ENCODE data around the gene ARID1B.

The ARID1B gene

DNA sequence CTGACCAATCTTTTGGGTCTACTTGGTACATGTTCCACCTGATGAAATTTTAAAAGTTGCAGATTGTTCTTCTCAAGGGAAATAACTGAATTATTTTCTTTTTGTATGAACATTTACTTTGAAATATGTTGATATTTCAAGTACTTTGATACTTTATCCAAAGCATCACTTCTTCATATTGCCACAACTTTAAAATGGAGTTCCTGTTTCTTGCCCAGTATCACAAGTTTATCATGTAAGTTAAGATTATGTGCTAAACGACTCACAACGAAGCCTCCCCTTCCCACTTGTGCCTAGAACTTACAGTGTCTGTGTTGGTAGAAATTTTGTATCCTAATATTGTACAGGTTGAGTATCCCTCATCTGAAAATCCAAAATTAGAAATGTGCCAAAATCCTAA, 108.4 kb downstream of the ARID1B start:
- TF ChIP-seq TAF1 (IDR thresholded peaks at IDR 0.05; ENCODE audit: borderline replicate concordance, insufficient read depth, low read length) (no peak), FOXP2 (optimal IDR thresholded peaks at IDR 0.05; ENCODE audit: borderline replicate concordance, extremely low read depth, extremely low read length, insufficient read depth) (no peak), POLR2AphosphoS5 (IDR thresholded peaks at IDR 0.05; ENCODE audit: low read depth, low read length) (no peak), SIN3A (IDR thresholded peaks at IDR 0.05; ENCODE audit: borderline replicate concordance, insufficient read depth, low read length) (no peak)
- TF ChIP-seq, protein P1, sequence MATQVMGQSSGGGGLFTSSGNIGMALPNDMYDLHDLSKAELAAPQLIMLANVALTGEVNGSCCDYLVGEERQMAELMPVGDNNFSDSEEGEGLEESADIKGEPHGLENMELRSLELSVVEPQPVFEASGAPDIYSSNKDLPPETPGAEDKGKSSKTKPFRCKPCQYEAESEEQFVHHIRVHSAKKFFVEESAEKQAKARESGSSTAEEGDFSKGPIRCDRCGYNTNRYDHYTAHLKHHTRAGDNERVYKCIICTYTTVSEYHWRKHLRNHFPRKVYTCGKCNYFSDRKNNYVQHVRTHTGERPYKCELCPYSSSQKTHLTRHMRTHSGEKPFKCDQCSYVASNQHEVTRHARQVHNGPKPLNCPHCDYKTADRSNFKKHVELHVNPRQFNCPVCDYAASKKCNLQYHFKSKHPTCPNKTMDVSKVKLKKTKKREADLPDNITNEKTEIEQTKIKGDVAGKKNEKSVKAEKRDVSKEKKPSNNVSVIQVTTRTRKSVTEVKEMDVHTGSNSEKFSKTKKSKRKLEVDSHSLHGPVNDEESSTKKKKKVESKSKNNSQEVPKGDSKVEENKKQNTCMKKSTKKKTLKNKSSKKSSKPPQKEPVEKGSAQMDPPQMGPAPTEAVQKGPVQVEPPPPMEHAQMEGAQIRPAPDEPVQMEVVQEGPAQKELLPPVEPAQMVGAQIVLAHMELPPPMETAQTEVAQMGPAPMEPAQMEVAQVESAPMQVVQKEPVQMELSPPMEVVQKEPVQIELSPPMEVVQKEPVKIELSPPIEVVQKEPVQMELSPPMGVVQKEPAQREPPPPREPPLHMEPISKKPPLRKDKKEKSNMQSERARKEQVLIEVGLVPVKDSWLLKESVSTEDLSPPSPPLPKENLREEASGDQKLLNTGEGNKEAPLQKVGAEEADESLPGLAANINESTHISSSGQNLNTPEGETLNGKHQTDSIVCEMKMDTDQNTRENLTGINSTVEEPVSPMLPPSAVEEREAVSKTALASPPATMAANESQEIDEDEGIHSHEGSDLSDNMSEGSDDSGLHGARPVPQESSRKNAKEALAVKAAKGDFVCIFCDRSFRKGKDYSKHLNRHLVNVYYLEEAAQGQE (IDR thresholded peaks at IDR 0.05; ENCODE audit: insufficient read depth in 1 of 2, low read depth in 2 of 2, low read length in 2 of 2): no peak

DNA sequence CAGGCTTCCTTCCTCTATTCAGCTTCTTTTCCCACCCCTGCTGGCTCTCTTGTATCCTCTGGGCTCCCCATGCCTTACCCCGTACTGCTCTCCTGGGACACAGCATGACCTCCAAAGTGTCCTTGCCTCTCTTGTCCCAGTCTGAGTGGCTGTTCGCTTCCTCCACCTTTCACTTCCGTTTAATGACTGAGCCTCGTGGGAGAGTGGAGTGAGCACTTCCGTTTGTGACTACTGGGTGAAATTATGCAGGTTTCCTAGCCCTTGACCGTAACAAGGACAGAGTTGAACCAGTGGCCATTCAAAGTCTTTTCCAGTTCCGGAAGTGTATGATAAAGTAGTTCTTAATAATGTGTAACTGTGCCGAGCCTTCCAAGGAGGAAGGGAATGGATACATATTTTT, 109.2 kb downstream of the ARID1B start:
- TF ChIP-seq POLR2AphosphoS5 (IDR thresholded peaks at IDR 0.05; ENCODE audit: low read depth, low read length) (no peak), SIN3A (IDR thresholded peaks at IDR 0.05; ENCODE audit: borderline replicate concordance, insufficient read depth, low read length) (no peak), TAF1 (IDR thresholded peaks at IDR 0.05; ENCODE audit: borderline replicate concordance, insufficient read depth, low read length) (no peak), FOXP2 (optimal IDR thresholded peaks at IDR 0.05; ENCODE audit: borderline replicate concordance, extremely low read depth, extremely low read length, insufficient read depth) (no peak)
- TF ChIP-seq, protein P1 (IDR thresholded peaks at IDR 0.05; ENCODE audit: insufficient read depth in 1 of 2, low read depth in 2 of 2, low read length in 2 of 2): no peak

DNA sequence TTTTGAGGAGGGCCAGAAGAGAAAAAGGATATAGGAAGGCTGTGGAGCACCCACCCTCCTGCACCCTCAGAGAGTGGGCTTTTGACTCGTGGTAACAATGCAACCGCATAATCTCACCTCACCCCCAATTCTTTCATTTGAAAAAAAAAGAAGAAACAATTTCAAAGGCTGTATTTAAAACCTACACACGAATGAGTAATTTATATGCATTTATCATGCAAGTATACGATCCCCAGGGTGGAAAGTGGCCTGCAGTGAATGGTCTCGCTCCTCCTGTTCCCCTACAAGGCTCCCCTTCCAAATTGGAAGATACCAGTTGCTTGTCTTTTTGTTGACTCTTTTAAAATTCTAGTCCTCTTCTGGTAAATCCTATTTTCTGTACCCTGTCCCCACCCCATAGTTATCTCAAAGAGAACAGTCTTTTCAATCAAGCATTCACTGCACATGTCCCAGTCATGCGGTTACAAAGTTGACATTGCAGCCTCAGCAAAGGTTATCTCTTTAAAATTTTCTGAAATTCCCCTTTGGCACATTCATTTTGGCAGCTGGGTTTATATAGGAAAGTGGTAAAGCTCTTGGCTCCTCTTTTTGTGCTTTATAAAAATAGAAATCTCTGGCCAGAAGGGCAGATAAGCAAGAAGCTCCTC, 110.6 kb downstream of the ARID1B start:
- TF ChIP-seq TAF1 (IDR thresholded peaks at IDR 0.05; ENCODE audit: borderline replicate concordance, insufficient read depth, low read length) (no peak), FOXP2 (optimal IDR thresholded peaks at IDR 0.05; ENCODE audit: borderline replicate concordance, extremely low read depth, extremely low read length, insufficient read depth) (no peak)

GRCh38 chr6:156889469-156889868, 112.3 kb downstream of the ARID1B start:
- TF ChIP-seq FOXP2 (optimal IDR thresholded peaks at IDR 0.05; ENCODE audit: borderline replicate concordance, extremely low read depth, extremely low read length, insufficient read depth) (no peak), POLR2AphosphoS5 (IDR thresholded peaks at IDR 0.05; ENCODE audit: low read depth, low read length) (no peak), SIN3A (IDR thresholded peaks at IDR 0.05; ENCODE audit: borderline replicate concordance, insufficient read depth, low read length) (no peak), TAF1 (IDR thresholded peaks at IDR 0.05; ENCODE audit: borderline replicate concordance, insufficient read depth, low read length) (no peak)
- TF ChIP-seq, protein P1 (IDR thresholded peaks at IDR 0.05; ENCODE audit: insufficient read depth in 1 of 2, low read depth in 2 of 2, low read length in 2 of 2): no peak

DNA sequence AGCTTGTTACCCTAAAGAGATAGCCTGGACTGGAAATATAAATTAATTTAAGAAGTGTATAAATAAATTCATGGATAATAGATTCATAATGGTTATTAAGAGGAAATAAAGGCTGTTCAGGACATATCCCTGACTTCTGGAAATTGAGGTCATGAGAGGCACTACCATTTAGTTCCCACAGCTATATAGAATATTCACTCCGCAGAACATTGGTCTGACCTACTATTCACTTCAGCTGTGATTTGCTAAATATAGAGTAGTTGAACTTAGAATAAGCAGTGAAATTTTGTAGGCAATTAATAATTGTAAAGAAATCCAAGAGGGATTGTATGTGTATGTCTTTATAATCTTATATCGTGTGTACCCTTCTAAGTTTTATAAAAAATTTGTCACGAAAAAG, 112.8 kb downstream of the ARID1B start:
- TF ChIP-seq, protein P1 (IDR thresholded peaks at IDR 0.05; ENCODE audit: insufficient read depth in 1 of 2, low read depth in 2 of 2, low read length in 2 of 2): no peak
- no peak for TF ChIP-seq SIN3A (IDR thresholded peaks at IDR 0.05; ENCODE audit: borderline replicate concordance, insufficient read depth, low read length)
- no peak for TF ChIP-seq POLR2AphosphoS5 (IDR thresholded peaks at IDR 0.05; ENCODE audit: low read depth, low read length)
- no peak for TF ChIP-seq FOXP2 (optimal IDR thresholded peaks at IDR 0.05; ENCODE audit: borderline replicate concordance, extremely low read depth, extremely low read length, insufficient read depth)
- no peak for TF ChIP-seq TAF1 (IDR thresholded peaks at IDR 0.05; ENCODE audit: borderline replicate concordance, insufficient read depth, low read length)
